ENCODE data around the gene SLC38A2.

Gene SLC38A2

DNA sequence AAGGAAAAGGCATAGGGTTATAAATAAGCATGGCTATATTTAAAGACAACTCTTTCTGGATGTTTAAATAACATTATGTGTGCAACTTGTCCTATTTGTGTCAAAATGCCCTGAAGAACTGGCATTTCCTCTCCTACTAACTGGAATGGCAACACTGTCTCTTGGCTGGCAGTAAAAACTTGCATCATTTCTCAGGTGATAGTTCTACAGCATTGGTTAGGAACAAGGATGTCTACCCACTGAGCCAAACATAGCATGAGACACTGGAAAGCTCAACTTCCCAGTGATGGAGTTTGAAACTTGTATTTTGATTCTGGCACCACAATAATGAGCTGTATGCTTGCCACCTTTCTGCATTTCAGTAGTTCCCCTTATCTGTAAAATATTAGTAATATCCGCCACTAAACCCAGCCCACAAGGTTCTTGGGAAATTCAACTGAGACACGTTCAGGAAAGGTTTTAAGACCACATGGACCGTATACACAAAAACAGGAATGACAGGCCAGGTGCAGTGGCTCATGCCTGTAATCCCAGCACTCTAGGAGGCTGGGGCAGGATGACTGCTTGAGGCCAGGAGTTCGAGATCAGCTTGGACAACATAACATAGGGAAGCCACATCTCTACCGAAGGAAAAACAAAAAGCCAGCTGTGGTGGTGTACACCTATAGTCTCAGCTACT is 5.1 kb downstream of the SLC38A2 start:
- in situ Hi-C loops (cut with HindIII; ENCODE audit: low pct_ligation_motif_present, low pct_unique_long_range_greater_than_20kb, low sequenced_read_pairs) = loop anchor here (25.0 kb wide), 1 partner anchor 205 kb away; no protein-coding TSS in a partner anchor
- DNase-seq = no peak

DNA sequence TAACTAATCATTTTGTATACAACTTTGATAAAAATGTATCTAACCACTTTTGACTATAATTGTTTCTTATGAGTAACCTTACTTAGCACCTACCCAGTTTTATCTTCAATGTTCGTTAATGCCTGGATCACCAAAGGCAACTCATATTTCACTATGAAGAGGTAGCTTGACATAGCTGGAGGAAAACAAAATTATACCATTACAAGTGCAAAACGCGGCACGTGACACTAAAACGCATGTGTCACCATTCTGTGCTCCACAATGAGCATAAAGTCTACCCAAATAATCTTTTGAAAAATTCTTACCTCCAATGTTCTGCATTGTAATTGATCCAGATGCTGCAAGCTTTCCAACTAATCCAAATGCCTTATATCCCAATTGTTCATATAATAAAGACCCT is 5.8 kb downstream of the SLC38A2 start:
- in situ Hi-C loops (cut with HindIII; ENCODE audit: low pct_ligation_motif_present, low pct_unique_long_range_greater_than_20kb, low sequenced_read_pairs) = loop anchor here (25.0 kb wide), 1 partner anchor 204 kb away; no protein-coding TSS in a partner anchor
- no peak for DNase-seq

DNA sequence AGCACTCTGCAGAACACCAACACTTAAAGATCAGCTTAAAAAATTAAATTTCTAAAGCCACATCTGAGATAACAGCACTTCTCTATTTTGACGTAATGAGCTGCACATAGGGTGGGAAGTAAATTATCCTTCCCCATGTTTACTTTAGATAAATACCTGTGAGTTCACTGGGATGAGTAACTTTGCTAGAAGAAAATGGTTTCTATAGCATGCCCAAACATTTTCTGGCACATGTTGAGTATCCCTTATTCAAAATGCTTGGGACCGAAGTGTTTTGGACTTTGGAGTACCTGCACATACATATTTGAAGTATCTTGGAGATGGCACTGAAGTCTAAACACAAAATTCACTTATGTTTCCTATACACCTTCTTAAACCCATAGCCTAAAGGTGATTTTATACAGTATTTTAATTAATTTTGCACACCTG is 6.6 kb downstream of the SLC38A2 start:
- in situ Hi-C loops (cut with HindIII; ENCODE audit: low pct_ligation_motif_present, low pct_unique_long_range_greater_than_20kb, low sequenced_read_pairs) = loop anchor here (25.0 kb wide), 1 partner anchor 204 kb away; no protein-coding TSS in a partner anchor
- no peak for DNase-seq

DNA sequence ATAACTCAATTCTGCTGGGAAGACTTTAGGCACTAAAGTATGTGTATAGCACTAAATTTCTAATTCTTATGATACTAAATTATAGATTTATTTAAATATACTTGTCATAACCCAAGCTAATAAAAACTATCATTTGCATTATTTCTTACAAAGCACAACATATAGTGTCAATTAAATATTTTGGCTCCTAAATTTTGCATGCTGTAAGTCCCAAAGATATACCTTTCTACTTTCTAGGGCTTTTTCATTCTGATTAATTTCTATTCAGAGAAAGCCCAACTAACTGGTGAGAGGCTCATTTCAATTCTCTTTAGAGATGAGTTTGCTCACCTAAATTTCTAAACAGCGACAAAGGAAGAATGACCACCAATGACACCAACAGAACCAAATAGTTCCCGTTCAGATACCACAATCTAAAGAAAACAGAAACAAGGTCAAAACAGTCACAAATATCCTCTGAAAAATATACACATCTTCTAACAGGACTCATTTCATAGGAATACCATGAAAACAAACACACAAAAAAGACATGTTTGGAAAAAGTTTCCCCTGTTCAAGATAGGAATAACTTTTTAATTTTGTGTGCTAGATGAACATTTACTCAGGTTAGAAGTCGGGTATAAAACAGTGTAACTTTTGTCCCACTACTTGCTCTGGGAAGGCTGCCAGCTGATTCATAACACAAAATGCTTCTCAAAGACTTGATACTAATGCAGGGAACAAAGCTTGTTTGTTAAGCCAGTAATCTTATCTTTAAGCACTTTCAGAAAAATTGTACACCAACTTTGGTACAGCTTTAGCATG is 7.6 kb downstream of the SLC38A2 start:
- in situ Hi-C loops (cut with HindIII; ENCODE audit: low pct_ligation_motif_present, low pct_unique_long_range_greater_than_20kb, low sequenced_read_pairs) = loop anchor here (25.0 kb wide), 1 partner anchor 203 kb away; no protein-coding TSS in a partner anchor
- DNase-seq = peak; percentile 75

DNA sequence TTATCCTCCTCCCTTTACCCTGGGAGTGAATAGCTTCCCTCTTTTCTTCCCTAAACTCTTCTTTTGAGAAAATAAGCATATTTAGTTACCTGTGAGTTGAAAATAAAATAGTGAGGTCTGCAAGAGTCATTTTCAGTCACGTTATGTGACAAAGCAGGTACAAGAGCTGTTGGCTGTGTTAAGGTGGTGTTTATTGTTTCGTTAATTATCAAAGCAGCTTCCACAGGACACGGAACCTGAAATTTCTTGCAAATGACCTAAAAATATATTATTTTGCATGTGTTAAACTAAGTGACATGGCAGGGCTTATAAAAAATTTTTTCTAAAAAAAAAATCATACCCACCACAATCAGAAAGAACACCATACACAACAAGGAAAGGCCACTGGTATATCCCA is 8.3 kb downstream of the SLC38A2 start:
- no peak for DNase-seq
- in situ Hi-C loops (cut with HindIII; ENCODE audit: low pct_ligation_motif_present, low pct_unique_long_range_greater_than_20kb, low sequenced_read_pairs) = loop anchor here (25.0 kb wide), 1 partner anchor 202 kb away; no protein-coding TSS in a partner anchor

DNA sequence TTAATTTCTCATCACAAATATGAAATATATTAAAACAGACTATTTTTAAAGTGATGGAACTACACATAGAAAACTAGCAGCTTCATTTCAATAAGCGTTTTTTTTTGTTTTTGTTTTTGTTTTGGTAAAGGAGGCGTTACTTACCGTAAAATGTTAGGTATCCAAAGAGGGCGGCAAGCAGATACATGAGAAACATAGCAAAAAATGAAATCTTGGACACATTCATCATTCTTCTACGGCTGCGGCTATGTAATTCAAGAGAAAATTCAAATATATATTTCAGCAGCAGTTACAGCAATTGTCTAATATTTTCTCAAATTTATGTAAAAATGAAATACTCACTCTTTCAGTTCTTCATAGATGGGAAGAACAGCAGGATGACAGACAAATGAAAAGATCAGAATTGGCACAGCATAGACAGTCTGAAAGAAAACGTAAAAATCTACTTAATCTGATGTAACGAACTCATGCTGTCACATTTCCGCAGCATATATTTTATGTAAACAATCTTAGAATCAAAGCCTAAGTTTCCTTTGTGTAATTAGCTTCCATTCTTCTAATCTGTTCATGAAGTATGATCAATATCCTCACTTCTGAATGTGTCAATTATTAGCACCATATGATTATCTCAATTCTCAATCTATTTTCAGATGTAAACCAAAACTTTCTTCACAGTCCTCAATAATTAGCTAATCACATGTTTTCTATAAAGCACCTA is 8.8 kb downstream of the SLC38A2 start:
- in situ Hi-C loops (cut with HindIII; ENCODE audit: low pct_ligation_motif_present, low pct_unique_long_range_greater_than_20kb, low sequenced_read_pairs) = loop anchor here (25.0 kb wide), 1 partner anchor 201 kb away; no protein-coding TSS in a partner anchor

DNA sequence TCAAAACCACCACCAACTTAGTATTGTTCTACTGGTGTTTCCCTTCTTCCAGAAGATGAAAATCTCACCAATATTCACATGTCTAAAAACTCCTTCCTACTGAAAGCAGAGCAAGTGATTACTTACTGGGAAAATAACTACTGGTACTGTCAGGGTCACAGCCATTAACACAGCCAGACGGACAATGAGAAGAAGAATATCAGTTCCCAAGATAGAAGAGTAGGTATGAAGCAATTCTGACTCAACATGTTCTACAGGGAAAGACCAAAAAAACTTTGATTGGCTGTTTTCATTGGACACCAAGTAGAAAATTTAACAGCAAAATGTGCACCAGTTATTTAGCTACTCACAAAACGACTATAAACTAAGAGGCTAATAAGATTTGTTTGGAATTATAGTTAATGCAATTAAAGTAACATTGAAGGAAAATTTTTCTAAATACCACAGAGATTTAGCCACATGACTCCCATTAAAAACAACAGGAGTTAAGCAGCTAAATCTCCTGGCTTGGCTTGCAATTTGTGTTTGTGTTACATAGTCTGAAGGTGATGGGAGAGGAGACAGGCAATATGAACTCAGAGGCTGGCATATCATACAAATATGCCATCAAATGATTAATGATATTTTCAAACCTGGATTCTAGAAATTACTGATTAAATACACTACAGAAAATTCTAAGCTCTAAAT is 9.5 kb downstream of the SLC38A2 start:
- DNase-seq = no peak
- in situ Hi-C loops (cut with HindIII; ENCODE audit: low pct_ligation_motif_present, low pct_unique_long_range_greater_than_20kb, low sequenced_read_pairs) = loop anchor here (25.0 kb wide), 1 partner anchor 201 kb away; no protein-coding TSS in a partner anchor

More for the DNA sequence above, 8.8 kb downstream of the SLC38A2 start:
- DNase-seq = no peak

DNA sequence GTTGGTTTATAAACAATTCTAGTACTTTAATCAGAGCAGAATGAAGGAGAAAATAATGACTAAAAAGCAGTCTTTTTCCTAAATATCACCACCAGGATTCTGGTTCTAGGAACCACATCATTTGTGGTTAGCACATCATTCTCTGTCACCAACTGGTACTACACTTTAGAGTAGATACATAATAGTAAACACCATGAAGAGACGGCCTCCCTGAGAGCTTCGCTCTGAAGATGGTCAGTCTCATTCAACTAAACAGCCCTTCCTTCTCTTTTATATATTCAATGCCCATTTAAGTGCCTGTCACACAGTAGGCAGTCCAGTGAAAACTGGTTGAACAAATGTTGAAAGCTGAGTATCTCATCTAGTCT is 10.9 kb downstream of the SLC38A2 start:
- no peak for DNase-seq
- in situ Hi-C loops (cut with HindIII; ENCODE audit: low pct_ligation_motif_present, low pct_unique_long_range_greater_than_20kb, low sequenced_read_pairs) = loop anchor here (25.0 kb wide), 1 partner anchor 199 kb away; no protein-coding TSS in a partner anchor

DNA sequence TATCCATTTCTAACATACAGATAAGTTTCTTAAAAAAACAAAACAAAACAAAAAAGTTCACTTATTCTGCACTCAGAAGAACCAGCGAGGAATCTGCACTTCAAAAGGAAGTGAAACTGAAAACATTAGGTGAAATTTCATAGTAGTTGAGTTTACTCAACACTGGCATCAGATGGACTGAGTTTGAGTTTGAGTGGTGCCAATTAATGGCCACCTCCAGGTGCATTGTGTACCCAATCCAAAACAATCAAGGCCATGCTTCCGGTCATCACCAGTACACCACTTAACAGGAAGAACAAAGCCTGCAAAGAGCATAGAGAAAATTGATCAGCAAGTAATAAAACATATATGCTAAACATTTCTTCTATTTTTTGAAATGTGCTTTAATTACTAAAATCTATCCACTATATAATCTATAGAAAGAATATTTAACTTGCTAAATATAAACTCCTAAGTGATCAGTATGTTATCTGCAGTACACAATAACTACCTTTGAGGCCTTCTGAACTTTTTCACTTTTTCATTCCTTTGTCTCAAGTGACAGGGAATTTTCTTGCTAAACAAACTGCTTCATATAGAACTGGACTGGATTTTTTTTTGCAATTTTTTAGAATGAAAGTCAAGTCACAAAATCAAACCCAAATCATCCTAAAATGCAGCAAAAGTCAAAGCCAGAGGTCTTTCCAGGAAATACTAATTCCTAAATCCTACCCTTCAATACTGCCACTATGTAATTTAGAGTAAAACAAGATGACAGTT is 11.5 kb downstream of the SLC38A2 start:
- in situ Hi-C loops (cut with HindIII; ENCODE audit: low pct_ligation_motif_present, low pct_unique_long_range_greater_than_20kb, low sequenced_read_pairs) = loop anchor here (25.0 kb wide), 1 partner anchor 199 kb away; no protein-coding TSS in a partner anchor
- DNase-seq = no peak

DNA sequence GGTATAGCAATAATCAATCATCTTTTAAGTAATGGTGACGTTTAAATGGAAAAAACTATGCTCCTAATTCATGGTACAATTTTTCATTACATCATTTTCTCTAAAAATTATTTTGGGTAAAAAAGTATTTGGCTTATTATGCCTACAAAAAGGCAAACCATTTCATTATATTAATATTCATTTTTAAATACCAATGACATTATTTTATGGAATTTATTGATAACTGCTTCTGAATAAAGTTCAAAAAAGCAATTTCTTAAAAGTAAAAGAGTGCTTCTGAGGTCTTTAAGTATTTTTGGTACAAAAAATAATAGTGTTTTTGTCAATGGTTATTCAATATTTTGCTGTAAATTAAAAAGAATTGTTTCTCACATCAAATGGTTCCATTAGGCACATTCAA is 12.2 kb downstream of the SLC38A2 start:
- no peak for DNase-seq
- in situ Hi-C loops (cut with HindIII; ENCODE audit: low pct_ligation_motif_present, low pct_unique_long_range_greater_than_20kb, low sequenced_read_pairs) = loop anchor here (25.0 kb wide), 1 partner anchor 198 kb away; no protein-coding TSS in a partner anchor

DNA sequence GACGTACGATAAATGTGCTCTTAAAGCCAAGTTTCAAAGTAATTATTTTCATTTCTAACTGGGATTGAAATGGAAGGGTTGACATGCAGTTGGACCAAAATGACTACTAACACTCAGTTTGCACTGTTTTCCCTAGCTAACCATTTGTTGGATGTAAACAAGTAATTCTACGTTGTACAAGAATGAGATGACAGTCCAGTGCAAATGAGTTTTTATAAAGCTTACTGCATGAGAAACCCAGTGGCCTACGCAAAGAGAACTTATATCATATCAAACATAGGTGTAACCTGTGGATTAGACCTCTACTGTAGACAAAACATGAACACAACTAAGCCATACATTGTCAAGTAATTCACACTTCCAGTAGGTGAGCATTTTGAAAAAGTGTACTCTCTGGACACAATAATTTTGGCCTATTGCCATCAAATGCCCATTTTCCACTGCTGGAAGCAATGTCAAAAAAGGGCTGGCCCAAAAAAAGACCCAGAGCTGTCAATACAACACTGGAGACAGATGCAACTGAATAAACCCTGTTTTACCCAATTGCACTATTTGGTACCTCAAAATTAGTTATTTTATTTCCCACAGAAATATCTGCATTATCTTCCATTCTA is 12.8 kb downstream of the SLC38A2 start:
- no peak for DNase-seq
- in situ Hi-C loops (cut with HindIII; ENCODE audit: low pct_ligation_motif_present, low pct_unique_long_range_greater_than_20kb, low sequenced_read_pairs) = loop anchor here (25.0 kb wide), 1 partner anchor 197 kb away; no protein-coding TSS in a partner anchor

DNA sequence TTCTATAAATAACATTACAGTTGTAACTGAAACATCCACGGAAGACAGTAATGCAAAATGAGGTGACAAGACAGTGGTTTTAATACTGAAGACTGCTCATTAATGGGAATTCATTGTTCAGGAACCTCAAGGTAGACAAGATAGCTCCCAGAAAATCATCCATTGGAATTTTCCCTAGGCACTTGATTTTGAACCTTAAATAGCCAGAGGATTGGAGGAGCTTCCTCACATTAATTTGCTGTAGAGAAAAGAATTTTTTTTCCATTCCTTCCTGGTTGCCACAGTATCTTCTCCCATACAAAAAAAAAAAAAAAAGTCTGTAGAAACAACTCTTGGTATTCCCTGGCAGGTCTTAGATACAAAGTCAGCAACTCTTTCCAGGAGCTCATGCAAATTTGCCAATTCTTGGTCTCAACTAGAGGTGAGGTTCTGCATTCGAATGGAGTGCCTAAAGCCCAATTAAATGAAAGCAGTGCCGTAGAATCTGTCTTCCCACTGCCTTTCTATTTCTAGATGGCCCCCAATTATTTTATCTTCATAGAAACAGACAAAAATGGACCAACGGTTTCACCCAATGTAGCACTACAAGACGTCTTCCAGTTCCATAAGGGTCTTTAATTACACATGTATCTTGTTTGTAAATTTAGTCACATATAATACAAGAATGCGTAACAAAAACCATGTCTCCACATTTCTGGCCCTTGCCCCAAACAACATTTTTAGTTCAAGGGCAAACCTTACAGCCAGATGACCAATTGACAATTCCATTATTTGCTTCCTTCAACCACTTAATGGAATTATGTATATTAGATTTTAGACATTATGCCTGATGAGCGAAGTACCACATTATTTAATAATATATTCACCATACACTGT is 13.5 kb downstream of the SLC38A2 start:
- DNase-seq = no peak
- in situ Hi-C loops (cut with HindIII; ENCODE audit: low pct_ligation_motif_present, low pct_unique_long_range_greater_than_20kb, low sequenced_read_pairs) = loop anchor here (25.0 kb wide), 1 partner anchor 197 kb away; no protein-coding TSS in a partner anchor

DNA sequence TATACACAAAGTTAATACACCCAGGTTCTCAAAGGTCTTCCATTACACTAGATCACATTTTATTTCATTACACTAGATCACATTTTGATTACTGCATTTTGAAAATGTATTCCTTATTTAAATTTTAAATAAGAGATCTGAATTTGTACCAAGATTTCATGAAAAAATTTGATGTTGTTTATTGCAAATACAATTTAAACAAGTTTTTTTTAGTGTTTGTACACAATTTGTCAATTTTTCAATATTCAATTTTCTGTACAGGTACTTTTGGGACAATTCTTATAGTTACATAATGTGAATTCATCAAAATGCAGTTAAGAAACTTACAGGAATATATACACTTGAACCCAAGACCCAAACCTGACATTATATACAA is 14.3 kb downstream of the SLC38A2 start:
- no peak for DNase-seq
- in situ Hi-C loops (cut with HindIII; ENCODE audit: low pct_ligation_motif_present, low pct_unique_long_range_greater_than_20kb, low sequenced_read_pairs) = loop anchor here (25.0 kb wide), 1 partner anchor 196 kb away; no protein-coding TSS in a partner anchor

DNA sequence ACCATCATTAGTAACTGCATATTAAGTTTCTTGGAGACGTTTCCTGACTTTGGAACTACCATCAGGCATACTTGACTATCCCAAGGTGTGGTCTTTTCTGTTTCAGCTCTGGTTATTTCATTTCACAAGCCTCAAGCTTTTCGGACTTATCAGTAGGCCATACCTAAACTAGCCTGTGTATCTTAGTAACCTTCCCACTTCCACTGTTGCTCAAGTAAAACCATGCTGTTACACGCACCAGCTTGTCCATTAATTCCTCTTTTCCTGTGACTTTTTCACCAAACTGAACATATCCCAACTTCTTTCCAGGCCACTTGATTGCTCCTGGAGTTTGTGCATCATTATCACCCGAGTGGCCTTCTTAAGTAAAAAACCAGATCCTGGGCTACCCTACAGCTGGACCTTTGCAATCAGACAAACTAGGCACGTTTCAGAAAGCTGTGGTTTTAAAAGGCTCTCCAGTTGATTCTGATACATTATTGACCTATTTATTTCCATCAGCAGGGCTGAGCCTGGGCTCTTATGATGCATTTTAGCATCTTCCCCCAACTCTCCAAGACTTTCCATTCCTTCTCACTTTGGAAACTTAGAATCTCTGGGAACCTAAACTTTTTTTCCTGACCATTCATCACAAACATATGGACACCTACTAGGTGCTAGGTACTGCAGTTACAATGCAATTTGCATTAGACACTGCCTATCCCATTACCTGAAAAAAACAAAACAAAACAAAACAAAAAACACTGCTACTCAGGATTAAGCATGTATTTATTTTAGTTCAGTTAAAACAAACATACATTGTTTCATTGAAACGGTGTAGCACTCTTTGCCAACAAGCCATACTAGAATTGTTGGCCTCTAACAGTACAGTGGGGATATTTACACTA is 14.9 kb downstream of the SLC38A2 start:
- DNase-seq = no peak
- in situ Hi-C loops (cut with HindIII; ENCODE audit: low pct_ligation_motif_present, low pct_unique_long_range_greater_than_20kb, low sequenced_read_pairs) = loop anchor here (25.0 kb wide), 1 partner anchor 195 kb away; no protein-coding TSS in a partner anchor
